Skin of body (tissue), 2 donors: Measurements from ENCODE around the gene SGTA. TPM values are rescaled to one million over a fixed set of nuclear protein-coding genes. Genes with fewer than 3 reads are reported as not detected.
"Not testable (repeated sequence)": the region's sequence is repeated elsewhere in the genome, so short reads cannot be mapped to it uniquely, and the experiment has no call there.

ENCODE experiments used
- DNase-seq: peaks from one replicate; lab custom pipeline; 2025; lab: John Stamatoyannopoulos, UW
- total RNA-seq: library from RNA; depleted of rRNA; stranded (reverse); fragments of >200 nt; gene quantifications from one replicate; pipeline ENCODE4 v1.2.3, GENCODE V29; 2014

Gene SGTA
- total RNA-seq, 1 donor from 2014 or later: 18.7 TPM

DNA sequence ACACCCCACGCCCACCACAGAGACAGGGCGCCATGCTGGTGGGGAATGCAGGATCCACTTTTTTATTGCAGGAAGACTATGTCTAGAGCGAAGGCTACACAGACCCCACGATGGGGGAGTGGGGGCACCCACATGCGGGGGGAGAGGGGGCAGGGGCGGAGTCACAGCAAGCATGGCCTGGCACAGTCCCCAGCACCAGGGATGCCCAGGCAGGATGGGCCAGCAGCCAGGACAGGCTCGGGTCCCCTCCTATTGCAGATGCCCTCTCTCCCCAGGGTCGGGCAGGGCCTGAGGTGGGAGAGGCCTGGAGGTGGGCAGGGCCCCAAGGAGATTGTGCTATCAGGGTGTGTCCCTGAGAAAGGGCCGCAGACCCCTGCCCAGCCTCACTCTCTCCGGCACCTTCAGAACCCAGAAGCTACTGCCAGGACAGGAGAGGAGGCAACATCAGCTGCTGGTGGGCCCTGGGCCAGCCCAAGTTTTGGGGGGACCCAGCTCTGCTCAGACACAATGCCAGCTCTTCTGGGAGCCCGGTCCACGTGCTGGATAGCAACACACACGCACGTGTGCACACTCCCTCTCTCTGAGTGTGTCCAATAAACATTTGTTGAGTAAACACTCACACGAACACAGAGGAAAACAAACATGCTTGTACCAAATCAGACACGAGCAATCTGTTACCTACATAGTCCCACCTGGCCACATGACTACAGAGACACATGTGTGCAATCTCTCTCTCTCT is 68.4 kb downstream of the SGTA start:
- no peak for DNase-seq

DNA sequence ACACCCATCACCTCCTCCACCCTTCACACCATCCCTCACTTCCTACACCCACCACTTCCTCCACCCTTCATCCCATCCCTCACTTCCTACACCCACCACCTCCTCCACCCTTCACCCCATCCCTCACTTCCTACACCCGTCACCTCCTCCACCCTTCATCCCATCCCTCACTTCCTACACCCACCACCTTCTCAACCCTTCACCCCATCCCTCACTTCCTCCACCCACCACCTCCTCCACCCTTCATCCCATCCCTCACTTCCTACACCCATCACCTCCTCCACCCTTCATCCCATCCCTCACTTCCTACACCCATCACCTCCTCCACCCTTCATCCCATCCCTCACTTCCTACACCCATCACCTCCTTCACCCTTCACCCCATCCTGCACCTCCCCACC is 69.0 kb downstream of the SGTA start:
- DNase-seq: not testable (repeated sequence)

GRCh38 chr19:2713170-2713569 is 69.9 kb downstream of the SGTA start:
- DNase-seq: not testable (repeated sequence)

DNA sequence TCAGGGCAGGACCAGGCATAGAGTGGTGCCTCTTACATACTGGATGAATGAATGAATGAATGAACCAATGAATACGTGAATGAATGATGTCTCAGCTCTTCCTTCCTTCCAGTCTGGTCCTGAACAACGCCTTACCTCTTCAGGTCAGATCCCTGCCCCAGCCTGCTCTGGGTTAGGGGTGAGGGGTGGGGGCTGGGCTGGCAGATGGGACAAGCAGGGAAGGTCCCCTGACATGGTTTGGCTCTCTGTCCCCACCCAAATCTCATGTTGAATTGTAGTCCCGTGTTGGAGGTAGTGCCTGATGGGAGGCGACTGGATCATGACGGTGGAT is 71.2 kb downstream of the SGTA start:
- DNase-seq: no peak

DNA sequence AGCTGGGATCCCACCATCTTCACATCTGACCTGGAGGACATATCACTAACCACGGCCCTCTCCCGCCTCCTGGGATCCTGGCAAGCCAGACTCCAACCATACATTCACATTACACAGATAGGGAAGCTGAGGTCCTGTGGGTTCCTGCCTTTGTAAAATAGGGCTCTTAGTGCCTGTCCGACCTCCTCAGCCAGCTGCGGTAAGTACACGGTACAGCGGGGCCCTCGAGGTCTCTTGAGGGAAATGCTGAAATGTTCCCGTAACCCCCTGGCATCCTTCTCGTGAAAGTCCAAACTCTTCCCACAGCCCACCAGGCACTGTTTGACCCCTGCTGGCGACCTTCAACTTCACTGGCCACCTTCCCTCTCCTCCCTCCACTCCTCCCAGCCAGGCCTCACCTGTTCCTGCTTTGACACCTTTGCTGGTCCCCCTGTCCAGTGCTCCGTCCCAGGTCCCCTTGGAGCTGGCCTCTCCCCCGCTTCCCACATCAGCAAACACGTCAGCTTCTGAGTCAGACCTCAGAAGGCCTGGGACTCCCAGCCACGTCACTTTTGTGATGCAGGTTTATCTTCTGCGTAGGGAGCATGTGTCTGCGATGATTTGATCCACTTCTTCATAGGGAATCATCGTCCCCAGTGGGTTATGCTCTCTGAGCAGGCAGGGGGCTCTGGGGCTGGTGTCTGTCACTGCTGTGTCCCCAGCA is 71.8 kb downstream of the SGTA start:
- no peak for DNase-seq

DNA sequence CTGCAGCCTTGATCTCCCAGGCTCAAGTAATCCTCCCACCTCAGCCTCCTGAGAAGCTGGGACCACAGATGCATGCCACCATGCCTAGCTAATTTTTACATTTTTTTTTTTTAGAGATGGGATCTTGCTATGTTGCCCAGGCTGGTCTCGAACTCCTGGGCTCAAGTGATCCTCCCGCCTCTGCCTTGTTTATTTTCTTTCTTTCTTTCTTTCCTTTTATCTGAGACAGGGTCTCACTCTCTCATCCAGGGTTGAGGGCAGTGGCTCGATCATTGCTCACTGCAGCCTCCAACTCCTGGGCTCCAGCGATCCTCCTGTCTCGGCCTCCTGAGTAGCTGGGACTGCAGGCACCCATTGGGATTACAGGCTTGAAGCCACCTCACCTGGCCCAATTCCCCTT is 76.8 kb downstream of the SGTA start:
- DNase-seq: no peak

Other genes starting within 250 kb of the SGTA start
- gene GNG7, start 80.6 kb downstream of the SGTA start, total RNA-seq: 2.4 TPM
- gene DIRAS1, start 61.9 kb downstream of the SGTA start, total RNA-seq: 2.9 TPM
- gene SLC39A3, start 43.3 kb downstream of the SGTA start, total RNA-seq: 8.7 TPM
- gene THOP1, start 2.2 kb upstream of the SGTA start, total RNA-seq: 38.9 TPM
- 5.8 TPM for gene ZNF554, start 36.6 kb upstream of the SGTA start, total RNA-seq
- gene ZNF555, start 58.2 kb upstream of the SGTA start, total RNA-seq: 8.4 TPM
- gene ZNF556, start 84.1 kb upstream of the SGTA start, total RNA-seq: 4.6 TPM
- 9.1 TPM for gene ZNF57, start 117.7 kb upstream of the SGTA start, total RNA-seq
- 5.0 TPM for gene ZNF77, start 161.7 kb upstream of the SGTA start, total RNA-seq
- 0.79 TPM for gene TLE6, start 194.3 kb upstream of the SGTA start, total RNA-seq
- 10.9 TPM for gene TLE2, start 246.0 kb upstream of the SGTA start, total RNA-seq